Frontal cortex (tissue), 4 donors: ENCODE measurements around the gene AGAP1. TPM values are rescaled to one million over a fixed set of nuclear protein-coding genes. Genes with fewer than 3 reads are reported as not detected.

ENCODE experiments used
- DNase-seq, 2 donors: peaks; one replicate each; pipeline ENCODE4 v3.0.0; 2012; ENCODE audit warnings: low spot score in 2 of 2
- FAIRE-seq: peaks from 2 replicates; lab custom pipeline; 2012; peaks lifted over from hg19 to GRCh38; lab: Jason Lieb, UNC
- total RNA-seq: library from RNA; depleted of rRNA; stranded (reverse); fragments of >200 nt; gene quantifications from one replicate; pipeline ENCODE4 v1.2.3, GENCODE V29; 2014
- donor health status: control.
- donor health status: control.
- donor health status: control.

AGAP1 gene
- total RNA-seq, 1 donor from 2014 or later: 27.3 TPM

- DNase-seq (no peak), FAIRE-seq (no peak)
These were observed 67.6 kb downstream of the AGAP1 start for GRCh38 chr2:235561450-235561849.

GRCh38 chr2:235562065-235562747 lies 68.4 kb downstream of the AGAP1 start:
- FAIRE-seq (no peak), DNase-seq (no peak)

GRCh38 chr2:235563056-235563910 lies 69.4 kb downstream of the AGAP1 start:
- no peak for DNase-seq
- no peak for FAIRE-seq

GRCh38 chr2:235564066-235564465 lies 70.2 kb downstream of the AGAP1 start:
- no peak for FAIRE-seq
- no peak for DNase-seq

GRCh38 chr2:235564884-235565530 lies 71.2 kb downstream of the AGAP1 start:
- DNase-seq (no peak), FAIRE-seq (no peak)

GRCh38 chr2:235566415-235566814 lies 72.6 kb downstream of the AGAP1 start:
- no peak for DNase-seq
- FAIRE-seq: no peak

- no peak for FAIRE-seq
These were observed 73.2 kb downstream of the AGAP1 start for GRCh38 chr2:235566931-235567495.

GRCh38 chr2:235567842-235568241 lies 74.0 kb downstream of the AGAP1 start:
- FAIRE-seq: no peak
- DNase-seq: no peak

More at GRCh38 chr2:235566931-235567495, 73.2 kb downstream of the AGAP1 start:
- DNase-seq: no peak

- DNase-seq (no peak), FAIRE-seq (no peak)
These were observed 74.6 kb downstream of the AGAP1 start for GRCh38 chr2:235568431-235568830.

- FAIRE-seq: no peak
- no peak for DNase-seq
These were observed 76.0 kb downstream of the AGAP1 start for GRCh38 chr2:235569837-235570236.

GRCh38 chr2:235570256-235570655 lies 76.4 kb downstream of the AGAP1 start:
- FAIRE-seq: no peak
- no peak for DNase-seq

- DNase-seq (no peak), FAIRE-seq (no peak)
These were observed 77.3 kb downstream of the AGAP1 start for GRCh38 chr2:235570966-235571692.

- DNase-seq (no peak), FAIRE-seq (no peak)
These were observed 78.7 kb downstream of the AGAP1 start for GRCh38 chr2:235572592-235572991.

GRCh38 chr2:235573331-235574221 lies 79.7 kb downstream of the AGAP1 start:
- no peak for FAIRE-seq
- DNase-seq: no peak

- DNase-seq (no peak), FAIRE-seq (no peak)
These were observed 81.6 kb downstream of the AGAP1 start for GRCh38 chr2:235575431-235575830.

GRCh38 chr2:235575904-235576303 lies 82.1 kb downstream of the AGAP1 start:
- FAIRE-seq: no peak
- DNase-seq: no peak

- no peak for FAIRE-seq
- no peak for DNase-seq
These were observed 82.6 kb downstream of the AGAP1 start for GRCh38 chr2:235576337-235576910.
